GM18951 (cell line): ENCODE results near the gene CDK5R1.

ENCODE experiments used
- POLR2A ChIP-seq: IDR thresholded peaks from 4 replicates; pipeline ENCODE4 v1.6.1; 2011; ENCODE audit warnings: mild to moderate bottlenecking; ENCODE audit not compliant: insufficient read length, insufficient read depth; ENCODE audit errors: extremely low read depth
- in situ Hi-C: fragments of 300-500 bp; cut with MboI; formaldehyde crosslinking; loops from one replicate; pipeline ENCODE4 v1.12.0; 2022; ENCODE audit warnings: low sequenced_read_pairs, mixed read lengths, inconsistent platforms; ENCODE audit not compliant: unreplicated experiment

CDK5R1 gene

DNA sequence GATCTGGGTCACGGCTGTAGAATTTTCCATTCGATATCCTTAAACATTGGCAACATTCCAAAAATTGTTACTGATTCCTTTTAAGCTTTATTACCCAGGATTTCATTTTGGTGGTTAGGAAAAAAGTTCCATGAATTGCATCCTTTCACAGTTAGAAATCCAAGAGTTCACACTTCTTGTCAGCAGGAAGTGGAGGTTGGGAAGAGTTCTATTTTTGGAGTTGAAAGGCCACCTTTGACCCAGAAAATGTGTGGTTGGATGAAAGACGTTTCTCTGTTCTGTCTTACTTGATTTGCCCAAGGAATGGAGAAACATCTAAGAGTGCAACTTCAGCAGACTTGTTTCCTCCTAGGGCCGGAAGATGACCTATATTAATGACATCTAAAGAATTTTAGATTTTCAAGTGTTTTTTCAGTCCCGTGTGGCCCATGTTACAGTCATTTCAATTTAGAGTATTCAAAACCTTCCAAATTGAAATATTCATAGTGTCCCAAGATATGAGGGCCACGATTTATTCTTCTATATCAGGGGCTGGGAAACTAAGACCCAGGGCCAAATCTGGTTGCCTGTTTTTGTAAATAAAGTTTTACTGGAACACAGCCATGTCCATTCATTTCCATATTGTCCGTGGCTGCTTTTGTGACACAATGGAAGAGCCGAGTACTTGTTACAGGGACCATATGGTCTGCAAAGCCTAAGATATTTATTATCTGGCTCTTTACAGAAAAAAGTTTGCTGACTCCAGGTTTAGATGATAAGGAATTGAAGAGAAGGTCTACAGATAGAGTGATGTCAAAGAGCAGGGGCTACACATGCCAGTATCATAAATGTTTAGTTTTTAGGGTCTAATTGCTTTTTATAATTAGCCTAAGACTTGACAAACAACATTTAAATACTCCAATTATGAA is 50.2 kb downstream of the CDK5R1 start:
- TF ChIP-seq POLR2A = no peak

More for the DNA sequence above, 50.2 kb downstream of the CDK5R1 start:
- in situ Hi-C loops = no loop called here
